Anterior cingulate cortex (tissue), 58 donors: ENCODE results near the gene PIK3C2G.

Experiments
- DNase-seq, 58 donors: peaks; one replicate each; lab custom pipeline; 2025; lab: John Stamatoyannopoulos, UW

Gene PIK3C2G

DNA sequence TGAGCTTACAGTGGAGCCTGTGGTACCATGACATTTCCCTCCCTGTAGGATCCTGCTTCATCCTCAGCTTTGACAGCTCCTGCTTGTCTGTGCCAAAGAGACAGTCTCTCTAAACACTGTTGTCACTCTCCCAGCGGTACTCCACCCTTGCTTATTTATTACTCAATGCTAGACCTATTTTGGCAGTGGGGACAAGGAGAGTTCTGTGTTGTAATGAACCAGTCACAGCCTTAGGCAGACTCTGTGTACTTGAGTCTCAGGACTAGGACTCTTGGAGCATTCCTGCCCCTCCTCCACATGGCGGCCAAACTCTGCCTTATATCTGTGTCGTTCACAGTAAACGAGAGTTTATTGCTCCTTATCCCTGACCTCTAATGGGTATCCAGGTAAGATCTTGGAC, 70.9 kb downstream of the PIK3C2G start:
- DNase-seq, result no peak

DNA sequence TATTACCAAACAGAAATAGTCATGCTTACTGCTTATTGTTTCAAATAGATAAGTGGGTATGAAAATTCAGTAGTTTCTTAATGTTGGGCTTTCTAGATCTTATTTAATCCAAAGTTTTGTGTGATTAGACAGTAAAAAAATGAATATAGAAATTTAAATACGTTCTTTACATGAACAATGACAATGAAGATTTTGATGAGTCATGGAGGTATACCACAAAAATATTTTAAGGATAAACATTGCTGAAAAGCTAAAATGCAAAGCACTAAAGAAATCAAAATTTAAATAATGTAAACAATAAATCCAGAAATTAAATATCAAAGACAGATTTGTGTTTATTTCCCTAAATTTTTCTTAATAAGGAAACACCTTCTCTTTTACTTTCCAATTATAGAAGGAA, 78.3 kb downstream of the PIK3C2G start:
- no peak for DNase-seq

- DNase-seq, result no peak
These were observed 78.9 kb downstream of the PIK3C2G start for GRCh38 chr12:18340186-18340585.

DNA sequence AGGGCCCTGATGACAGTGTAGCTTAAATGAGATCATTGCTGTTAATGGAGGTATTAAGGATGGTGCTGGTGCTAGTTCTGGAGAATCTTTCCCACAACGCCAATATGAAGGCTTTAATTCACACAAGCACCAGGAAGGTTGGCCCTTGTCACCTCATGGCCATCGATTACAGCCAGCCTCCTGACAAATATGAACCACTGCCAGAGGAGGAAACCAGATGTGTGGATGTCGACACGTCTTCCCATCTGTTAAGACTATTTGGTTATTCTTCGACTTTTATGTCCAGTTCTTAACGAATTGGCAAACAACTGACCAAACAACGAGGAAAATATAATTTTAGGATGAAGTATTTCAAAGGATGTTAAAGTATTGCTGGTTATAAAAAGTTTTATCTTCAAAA, 79.5 kb downstream of the PIK3C2G start:
- no peak for DNase-seq

GRCh38 chr12:18343708-18344107, 82.4 kb downstream of the PIK3C2G start:
- no peak for DNase-seq

DNA sequence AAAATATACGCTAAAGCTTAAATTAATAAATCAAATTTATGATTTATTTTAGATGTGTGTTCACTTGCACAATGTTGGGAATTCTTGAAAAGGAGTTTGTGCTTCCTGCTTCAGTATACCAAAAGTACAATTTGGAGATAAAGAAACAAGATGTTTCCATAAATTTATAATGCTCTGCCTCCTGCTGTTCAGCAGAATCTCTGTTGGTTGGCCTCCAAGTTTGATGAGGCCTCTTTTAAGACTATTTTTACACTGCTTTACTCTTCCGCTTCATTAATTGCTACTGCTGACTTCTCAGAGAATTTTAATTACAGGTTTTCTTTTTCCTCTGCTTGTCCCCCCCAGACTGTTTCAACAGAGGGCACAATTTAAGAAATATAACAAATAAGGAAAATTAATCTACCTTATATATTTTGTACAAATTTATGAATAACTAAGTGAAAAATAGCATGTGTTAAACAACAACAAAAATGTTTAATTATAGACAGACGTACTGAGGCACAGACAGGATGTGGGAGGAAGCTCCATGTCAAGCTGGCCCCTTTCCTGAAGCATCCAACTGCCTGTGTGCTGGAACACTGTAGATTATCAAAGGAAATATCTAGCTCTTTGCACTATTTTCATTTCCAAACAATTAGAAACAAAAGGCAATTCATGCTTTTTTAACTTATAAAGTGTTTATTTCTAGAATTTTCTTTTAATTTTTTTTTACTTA, 83.9 kb downstream of the PIK3C2G start:
- DNase-seq, result peak in 2 of 58 donors; percentile 1 to 4

GRCh38 chr12:18352312-18352711, 91.0 kb downstream of the PIK3C2G start:
- DNase-seq, result no peak

- DNase-seq, result no peak
These were observed 94.1 kb downstream of the PIK3C2G start for GRCh38 chr12:18355429-18355828.

DNA sequence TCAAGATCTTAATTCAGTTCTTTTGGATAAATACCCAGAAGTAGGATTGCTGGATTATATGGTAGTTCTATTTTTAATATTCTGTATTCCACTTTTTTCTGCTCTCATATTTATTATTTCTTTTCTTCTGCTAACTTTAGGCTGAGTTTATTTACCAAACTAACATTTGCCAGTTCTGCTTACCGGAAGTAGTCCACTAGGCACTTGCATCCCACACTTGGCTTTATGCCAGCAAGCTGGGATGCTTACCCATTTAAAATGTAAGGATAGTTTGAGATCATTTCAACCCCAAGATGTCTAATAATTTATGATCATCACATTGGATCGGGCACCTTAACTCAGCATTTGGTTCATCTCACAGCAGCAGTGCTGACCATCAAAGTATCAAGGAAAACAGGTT, 96.8 kb downstream of the PIK3C2G start:
- DNase-seq, result no peak

GRCh38 chr12:18358930-18359329, 97.6 kb downstream of the PIK3C2G start:
- DNase-seq, result no peak

- DNase-seq, result peak in 1 of 58 donors; percentile 3
These were observed 100.1 kb downstream of the PIK3C2G start for GRCh38 chr12:18361433-18361832.

GRCh38 chr12:18363321-18363720, 102.0 kb downstream of the PIK3C2G start:
- DNase-seq, result no peak

GRCh38 chr12:18368594-18368993, 107.3 kb downstream of the PIK3C2G start:
- DNase-seq, result no peak

DNA sequence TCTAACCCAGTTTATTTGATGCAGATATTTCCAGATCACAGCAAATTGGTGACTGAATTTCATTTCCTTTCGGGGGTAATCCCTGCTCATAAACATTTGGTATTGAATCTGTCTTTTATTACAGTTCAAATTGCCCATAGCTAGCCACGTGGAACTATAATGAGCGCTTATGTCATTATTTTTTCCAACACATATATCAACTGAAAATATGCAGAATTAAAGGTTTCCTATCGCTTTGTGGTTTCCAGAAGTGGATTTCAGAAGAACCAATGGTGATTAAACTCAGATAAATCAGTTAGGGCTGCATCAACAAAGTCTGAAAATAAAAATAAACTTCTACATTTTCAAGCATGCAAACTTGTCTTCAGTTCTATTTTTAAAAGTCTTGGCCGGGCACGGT, 111.9 kb downstream of the PIK3C2G start:
- DNase-seq, result no peak

- no peak for DNase-seq
These were observed 113.8 kb downstream of the PIK3C2G start for GRCh38 chr12:18375131-18375530.

DNA sequence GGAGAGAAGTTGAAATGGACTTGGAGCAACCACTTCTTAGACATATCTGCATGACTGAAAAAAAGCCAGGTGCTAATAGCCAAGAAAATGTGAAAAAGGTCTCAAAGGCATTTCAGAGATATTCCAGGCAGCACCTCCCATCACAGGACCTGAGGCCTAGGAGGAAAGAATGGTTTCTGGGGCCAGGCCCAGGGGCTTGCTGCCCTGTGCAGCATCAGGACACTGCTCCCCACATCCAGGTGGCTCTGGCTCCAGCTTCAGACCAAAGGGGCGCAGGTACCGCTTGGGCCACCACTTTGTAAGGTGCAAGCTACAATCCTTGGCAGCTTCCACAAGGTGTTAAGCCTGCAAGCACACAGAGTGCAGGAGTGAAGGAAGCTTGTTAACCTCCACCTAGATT, 114.3 kb downstream of the PIK3C2G start:
- no peak for DNase-seq

GRCh38 chr12:18382236-18382885, 121.0 kb downstream of the PIK3C2G start:
- no peak for DNase-seq

DNA sequence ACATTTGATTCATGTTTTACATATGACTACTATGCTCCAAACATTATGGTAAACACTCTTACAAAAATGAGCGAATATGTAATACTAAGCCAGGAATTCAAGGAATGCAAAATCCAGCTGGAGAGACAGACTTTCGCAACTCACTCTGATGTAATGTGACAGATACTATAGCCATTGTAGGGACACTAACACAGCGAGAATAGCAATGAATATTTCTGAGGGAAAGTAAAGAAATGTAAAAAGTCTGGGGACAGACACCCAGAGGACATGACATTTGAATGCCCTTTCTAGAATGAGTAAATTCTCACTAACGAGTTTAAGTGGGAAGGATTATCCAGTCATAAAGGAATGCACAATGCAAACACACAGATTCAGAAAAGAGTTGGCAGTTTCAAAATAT, 121.9 kb downstream of the PIK3C2G start:
- no peak for DNase-seq

DNA sequence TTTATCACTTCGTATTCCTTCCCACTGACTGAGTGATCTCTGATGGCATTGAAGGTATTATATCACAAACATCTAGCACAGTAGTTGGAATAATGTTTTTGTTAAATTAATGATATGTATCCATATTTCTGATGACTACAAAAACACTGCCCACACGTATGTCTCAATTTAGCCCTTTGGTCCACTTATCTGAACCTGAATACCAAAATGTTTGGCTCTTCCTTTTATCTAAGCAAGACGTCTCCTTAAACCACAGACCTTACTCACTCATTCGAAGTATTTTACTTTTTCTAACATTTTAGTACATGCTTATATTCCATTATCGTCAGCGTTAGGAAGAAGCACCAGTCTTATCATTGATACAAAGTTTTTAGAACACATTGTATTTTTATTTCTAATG, 126.4 kb downstream of the PIK3C2G start:
- no peak for DNase-seq

DNA sequence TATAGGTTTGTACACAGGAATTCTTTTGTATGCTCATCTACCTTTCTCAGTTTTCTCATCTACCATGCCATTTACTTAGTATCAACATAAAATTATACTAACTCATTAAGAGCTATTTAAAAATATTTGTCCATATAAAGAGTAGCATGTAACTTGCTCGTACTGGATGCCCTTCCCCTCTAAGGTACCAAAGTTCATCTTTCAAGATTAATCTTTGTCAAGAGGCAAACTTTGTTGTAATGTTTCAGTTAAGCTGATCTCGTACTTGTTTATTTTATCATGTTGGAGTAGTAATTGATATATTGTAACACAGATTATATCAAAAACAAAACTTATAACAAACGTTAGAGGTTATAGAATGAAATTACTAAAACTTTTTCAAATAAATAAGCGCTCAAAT, 128.5 kb downstream of the PIK3C2G start:
- DNase-seq, result no peak

DNA sequence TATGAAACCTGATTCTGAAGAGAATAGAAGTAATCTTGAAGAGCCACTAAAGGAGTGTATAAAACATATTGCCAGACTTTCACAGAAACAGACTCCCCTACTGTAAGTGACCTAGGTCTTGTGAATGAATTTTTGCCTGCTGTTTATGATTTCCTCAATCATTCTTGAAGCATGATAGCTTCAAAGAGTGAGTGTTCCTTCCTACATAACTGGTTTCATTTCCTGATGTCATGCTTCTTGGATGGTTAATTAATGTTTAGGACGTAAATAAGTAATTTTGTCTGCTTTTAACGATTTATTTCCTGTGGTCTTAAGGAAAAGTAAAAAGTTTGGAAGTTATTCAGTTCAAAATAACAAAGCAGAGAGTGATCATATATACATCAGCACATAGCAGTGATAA, 129.8 kb downstream of the PIK3C2G start:
- no peak for DNase-seq

DNA sequence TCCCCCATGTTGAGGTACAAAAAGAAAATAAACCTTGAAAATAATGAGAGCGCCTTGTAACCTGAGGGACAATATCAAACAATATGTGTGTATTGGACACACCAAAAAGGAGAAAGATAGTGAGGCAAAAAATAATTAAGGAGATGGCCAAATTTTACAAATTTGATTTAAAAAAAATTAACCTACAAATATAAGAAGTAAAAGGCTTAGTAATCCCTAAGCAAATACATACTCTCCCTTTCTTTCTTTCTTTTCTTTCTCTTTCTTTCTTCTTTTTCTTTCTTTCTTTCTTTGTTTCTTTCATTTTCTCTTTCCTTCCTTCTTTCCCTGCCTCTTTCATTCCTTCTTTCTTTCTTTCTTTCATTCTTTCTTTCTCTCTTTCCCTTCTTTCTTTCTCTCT, 133.4 kb downstream of the PIK3C2G start:
- no peak for DNase-seq
